GM12878 (cell line): ENCODE data around the gene SLC37A1. TPM values are rescaled to one million over a fixed set of nuclear protein-coding genes. Genes with fewer than 3 reads are reported as not detected.

Experiments used
- BCL11A ChIP-seq: IDR thresholded peaks from 2 replicates; pipeline ENCODE4 v1.6.1; 2011; ENCODE audit warnings: low read depth, low read length
- BHLHE40 ChIP-seq, 2 experiments: fragments of 450-650 bp in 1 of 2; IDR thresholded peaks; 2 replicates each; pipeline ENCODE4 v1.6.1; 2011 to 2017; ENCODE audit warnings: low read depth in 2 of 2, borderline replicate concordance in 1 of 2, improper control_type of control experiment in 1 of 2, low read length in 1 of 2, mild to moderate bottlenecking in 1 of 2
- GABPA ChIP-seq: IDR thresholded peaks from 2 replicates; pipeline ENCODE4 v1.6.1; 2014; ENCODE audit warnings: antibody characterized with exemption, low read depth, mild to moderate bottlenecking, inconsistent platforms
- KAT2A ChIP-seq: conservative IDR thresholded peaks from 2 replicates; pipeline ENCODE4 v1.6.1; 2011; ENCODE audit warnings: low read depth, low read length; ENCODE audit not compliant: control insufficient read depth
- LARP7 ChIP-seq: fragments of 450-650 bp; IDR thresholded peaks from 2 replicates; pipeline ENCODE4 v1.6.1; 2017; ENCODE audit warnings: mild to moderate bottlenecking
- NFYA ChIP-seq: IDR thresholded peaks from 2 replicates; pipeline ENCODE4 v1.6.1; 2011; ENCODE audit warnings: low read depth, mild to moderate bottlenecking, low read length, improper control_type of control experiment, borderline replicate concordance
- NR2C1 ChIP-seq: fragments of 450-650 bp; IDR thresholded peaks from 2 replicates; pipeline ENCODE4 v1.6.1; 2017; ENCODE audit warnings: antibody characterized with exemption, mild to moderate bottlenecking, moderate library complexity
- PML ChIP-seq: IDR thresholded peaks from 2 replicates; pipeline ENCODE4 v1.6.1; 2012; ENCODE audit warnings: low read length, inconsistent platforms
- RCOR1 ChIP-seq: conservative IDR thresholded peaks from 2 replicates; pipeline ENCODE4 v1.6.1; 2012; ENCODE audit warnings: low read depth, low read length, improper control_type of control experiment
- SMAD1 ChIP-seq: fragments of 450-650 bp; IDR thresholded peaks from 2 replicates; pipeline ENCODE4 v1.6.1; 2018; ENCODE audit warnings: mild to moderate bottlenecking, low read depth; ENCODE audit not compliant: partially characterized antibody
- SRF ChIP-seq, 2 experiments: IDR thresholded peaks; 2 replicates each; pipeline ENCODE4 v1.6.1; 2011; ENCODE audit warnings: low read depth in 2 of 2, low read length in 2 of 2, mild to moderate bottlenecking in 1 of 2, moderate library complexity in 1 of 2
- STAT1 ChIP-seq: fragments of 450-650 bp; conservative IDR thresholded peaks from 2 replicates; pipeline ENCODE4 v1.6.1; 2014; ENCODE audit warnings: antibody characterized with exemption, mild to moderate bottlenecking
- TCF3 ChIP-seq: IDR thresholded peaks from 2 replicates; pipeline ENCODE4 v1.6.1; 2012; ENCODE audit warnings: low read depth, mild to moderate bottlenecking, low read length, borderline replicate concordance; ENCODE audit not compliant: insufficient read depth
- polyA plus RNA-seq, 11 experiments: library from polyadenylated mRNA; depleted of rRNA in 4 of 11; unstranded in 6 of 11; stranded (reverse) in 5 of 11; fragments of >200 nt; fragmentation: Nextera tagmentation in 4 of 11; fragmentation: Illumina TruSeq in 1 of 11; extraction: Ambion mirVana in 4 of 11; extraction: Trizol in 1 of 11; gene quantifications; 1 replicate in 1 of 11; 2 replicates in 10 of 11; pipeline versions ENCODE4 v1.2.1 to v1.2.3, GENCODE V29; 2011 to 2016; ENCODE audit warnings: inconsistent platforms in 2 of 11, missing spikeins in 2 of 11, low read depth in 1 of 11
- total RNA-seq, 4 experiments: library from RNA; depleted of rRNA in 3 of 4; stranded (reverse); fragments of >200 nt in 3 of 4; fragmentation: Illumina TruSeq in 1 of 4; extraction: Trizol in 1 of 4; gene quantifications; 2 replicates each; pipeline versions ENCODE4 v1.2.1 to v1.2.3, GENCODE V29; 2013 to 2021
- TF ChIP-seq, protein P1 (sequence below): IDR thresholded peaks from 2 replicates; pipeline ENCODE4 v1.6.1; 2012; ENCODE audit warnings: mild to moderate bottlenecking, low read depth, low read length
- TF ChIP-seq, protein P2 (sequence below): fragments of 450-650 bp; IDR thresholded peaks from 2 replicates; pipeline ENCODE4 v1.6.1; 2017; ENCODE audit warnings: mild to moderate bottlenecking, moderate library complexity
- TF ChIP-seq, protein P3 (sequence below): fragments of 450-650 bp; IDR thresholded peaks from 2 replicates; pipeline ENCODE4 v1.6.1; 2017; ENCODE audit warnings: mild to moderate bottlenecking, low read depth, inconsistent platforms; ENCODE audit not compliant: poor library complexity, severe bottlenecking
- TF ChIP-seq, protein P4 (sequence below): fragments of 450-650 bp; IDR thresholded peaks from 2 replicates; pipeline ENCODE4 v1.6.1; 2018; ENCODE audit warnings: borderline replicate concordance, mild to moderate bottlenecking; ENCODE audit not compliant: partially characterized antibody

The SLC37A1 gene
- total and polyA plus RNA-seq, 10 of the 15 experiments (the other 5 are each of a cell fraction or from before 2014, with no cell fraction given) = 1.1 to 35.5 (median 24.4) TPM

DNA sequence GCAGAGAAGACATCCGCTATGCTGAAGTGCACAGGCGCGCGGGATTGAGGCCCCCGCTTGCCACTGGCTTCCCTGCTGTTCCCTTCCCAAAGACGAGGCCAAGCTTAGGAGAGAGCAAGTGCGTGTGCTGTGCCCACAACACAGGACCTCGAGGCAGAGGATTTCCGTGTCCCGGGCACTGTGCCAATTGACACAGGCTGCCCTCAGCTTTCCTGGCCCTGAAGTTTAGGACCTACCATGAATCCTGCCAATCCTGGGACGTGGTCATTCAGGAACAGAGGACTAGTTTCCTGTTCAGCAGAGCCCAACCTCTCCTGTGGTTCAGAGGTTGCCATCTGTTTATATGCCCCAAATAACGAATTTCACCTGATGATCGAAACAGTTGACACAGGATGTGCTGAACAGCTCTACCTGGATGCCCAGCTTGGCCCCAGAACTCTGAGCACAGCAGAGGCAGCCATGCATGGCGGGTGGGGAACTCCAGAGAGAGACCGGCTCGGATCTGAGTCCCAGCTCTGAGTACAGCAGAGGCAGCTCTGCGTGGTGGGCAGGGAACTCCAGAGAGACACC, 22.0 kb downstream of the SLC37A1 start (continued):
- no peak for TF ChIP-seq NFYA
- TF ChIP-seq LARP7 = peak; percentile 42; the same call in 1 of the 2 replicates
- TF ChIP-seq TCF3 = no peak
- TF ChIP-seq, protein P1, sequence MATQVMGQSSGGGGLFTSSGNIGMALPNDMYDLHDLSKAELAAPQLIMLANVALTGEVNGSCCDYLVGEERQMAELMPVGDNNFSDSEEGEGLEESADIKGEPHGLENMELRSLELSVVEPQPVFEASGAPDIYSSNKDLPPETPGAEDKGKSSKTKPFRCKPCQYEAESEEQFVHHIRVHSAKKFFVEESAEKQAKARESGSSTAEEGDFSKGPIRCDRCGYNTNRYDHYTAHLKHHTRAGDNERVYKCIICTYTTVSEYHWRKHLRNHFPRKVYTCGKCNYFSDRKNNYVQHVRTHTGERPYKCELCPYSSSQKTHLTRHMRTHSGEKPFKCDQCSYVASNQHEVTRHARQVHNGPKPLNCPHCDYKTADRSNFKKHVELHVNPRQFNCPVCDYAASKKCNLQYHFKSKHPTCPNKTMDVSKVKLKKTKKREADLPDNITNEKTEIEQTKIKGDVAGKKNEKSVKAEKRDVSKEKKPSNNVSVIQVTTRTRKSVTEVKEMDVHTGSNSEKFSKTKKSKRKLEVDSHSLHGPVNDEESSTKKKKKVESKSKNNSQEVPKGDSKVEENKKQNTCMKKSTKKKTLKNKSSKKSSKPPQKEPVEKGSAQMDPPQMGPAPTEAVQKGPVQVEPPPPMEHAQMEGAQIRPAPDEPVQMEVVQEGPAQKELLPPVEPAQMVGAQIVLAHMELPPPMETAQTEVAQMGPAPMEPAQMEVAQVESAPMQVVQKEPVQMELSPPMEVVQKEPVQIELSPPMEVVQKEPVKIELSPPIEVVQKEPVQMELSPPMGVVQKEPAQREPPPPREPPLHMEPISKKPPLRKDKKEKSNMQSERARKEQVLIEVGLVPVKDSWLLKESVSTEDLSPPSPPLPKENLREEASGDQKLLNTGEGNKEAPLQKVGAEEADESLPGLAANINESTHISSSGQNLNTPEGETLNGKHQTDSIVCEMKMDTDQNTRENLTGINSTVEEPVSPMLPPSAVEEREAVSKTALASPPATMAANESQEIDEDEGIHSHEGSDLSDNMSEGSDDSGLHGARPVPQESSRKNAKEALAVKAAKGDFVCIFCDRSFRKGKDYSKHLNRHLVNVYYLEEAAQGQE = no peak
- no peak for TF ChIP-seq SMAD1
- TF ChIP-seq STAT1 = no peak
- TF ChIP-seq KAT2A = no peak
- TF ChIP-seq BCL11A = no peak
- TF ChIP-seq, protein P2, sequence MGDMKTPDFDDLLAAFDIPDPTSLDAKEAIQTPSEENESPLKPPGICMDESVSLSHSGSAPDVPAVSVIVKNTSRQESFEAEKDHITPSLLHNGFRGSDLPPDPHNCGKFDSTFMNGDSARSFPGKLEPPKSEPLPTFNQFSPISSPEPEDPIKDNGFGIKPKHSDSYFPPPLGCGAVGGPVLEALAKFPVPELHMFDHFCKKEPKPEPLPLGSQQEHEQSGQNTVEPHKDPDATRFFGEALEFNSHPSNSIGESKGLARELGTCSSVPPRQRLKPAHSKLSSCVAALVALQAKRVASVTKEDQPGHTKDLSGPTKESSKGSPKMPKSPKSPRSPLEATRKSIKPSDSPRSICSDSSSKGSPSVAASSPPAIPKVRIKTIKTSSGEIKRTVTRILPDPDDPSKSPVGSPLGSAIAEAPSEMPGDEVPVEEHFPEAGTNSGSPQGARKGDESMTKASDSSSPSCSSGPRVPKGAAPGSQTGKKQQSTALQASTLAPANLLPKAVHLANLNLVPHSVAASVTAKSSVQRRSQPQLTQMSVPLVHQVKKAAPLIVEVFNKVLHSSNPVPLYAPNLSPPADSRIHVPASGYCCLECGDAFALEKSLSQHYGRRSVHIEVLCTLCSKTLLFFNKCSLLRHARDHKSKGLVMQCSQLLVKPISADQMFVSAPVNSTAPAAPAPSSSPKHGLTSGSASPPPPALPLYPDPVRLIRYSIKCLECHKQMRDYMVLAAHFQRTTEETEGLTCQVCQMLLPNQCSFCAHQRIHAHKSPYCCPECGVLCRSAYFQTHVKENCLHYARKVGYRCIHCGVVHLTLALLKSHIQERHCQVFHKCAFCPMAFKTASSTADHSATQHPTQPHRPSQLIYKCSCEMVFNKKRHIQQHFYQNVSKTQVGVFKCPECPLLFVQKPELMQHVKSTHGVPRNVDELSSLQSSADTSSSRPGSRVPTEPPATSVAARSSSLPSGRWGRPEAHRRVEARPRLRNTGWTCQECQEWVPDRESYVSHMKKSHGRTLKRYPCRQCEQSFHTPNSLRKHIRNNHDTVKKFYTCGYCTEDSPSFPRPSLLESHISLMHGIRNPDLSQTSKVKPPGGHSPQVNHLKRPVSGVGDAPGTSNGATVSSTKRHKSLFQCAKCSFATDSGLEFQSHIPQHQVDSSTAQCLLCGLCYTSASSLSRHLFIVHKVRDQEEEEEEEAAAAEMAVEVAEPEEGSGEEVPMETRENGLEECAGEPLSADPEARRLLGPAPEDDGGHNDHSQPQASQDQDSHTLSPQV = no peak
- TF ChIP-seq NR2C1 = no peak
- peak; percentile 33 to 46; a peak in 2 of 4 replicates for TF ChIP-seq BHLHE40 (IDR thresholded peaks at IDR 0.05; ENCODE audit: borderline replicate concordance in 1 of 2, low read depth in 2 of 2, low read length in 1 of 2)
- TF ChIP-seq SRF (IDR thresholded peaks at IDR 0.05; ENCODE audit: low read depth in 2 of 2, low read length in 2 of 2) = no peak
- no peak for TF ChIP-seq GABPA
- no peak for TF ChIP-seq PML
- TF ChIP-seq, protein P3, sequence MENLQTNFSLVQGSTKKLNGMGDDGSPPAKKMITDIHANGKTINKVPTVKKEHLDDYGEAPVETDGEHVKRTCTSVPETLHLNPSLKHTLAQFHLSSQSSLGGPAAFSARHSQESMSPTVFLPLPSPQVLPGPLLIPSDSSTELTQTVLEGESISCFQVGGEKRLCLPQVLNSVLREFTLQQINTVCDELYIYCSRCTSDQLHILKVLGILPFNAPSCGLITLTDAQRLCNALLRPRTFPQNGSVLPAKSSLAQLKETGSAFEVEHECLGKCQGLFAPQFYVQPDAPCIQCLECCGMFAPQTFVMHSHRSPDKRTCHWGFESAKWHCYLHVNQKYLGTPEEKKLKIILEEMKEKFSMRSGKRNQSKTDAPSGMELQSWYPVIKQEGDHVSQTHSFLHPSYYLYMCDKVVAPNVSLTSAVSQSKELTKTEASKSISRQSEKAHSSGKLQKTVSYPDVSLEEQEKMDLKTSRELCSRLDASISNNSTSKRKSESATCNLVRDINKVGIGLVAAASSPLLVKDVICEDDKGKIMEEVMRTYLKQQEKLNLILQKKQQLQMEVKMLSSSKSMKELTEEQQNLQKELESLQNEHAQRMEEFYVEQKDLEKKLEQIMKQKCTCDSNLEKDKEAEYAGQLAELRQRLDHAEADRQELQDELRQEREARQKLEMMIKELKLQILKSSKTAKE = no peak
- TF ChIP-seq, protein P4, sequence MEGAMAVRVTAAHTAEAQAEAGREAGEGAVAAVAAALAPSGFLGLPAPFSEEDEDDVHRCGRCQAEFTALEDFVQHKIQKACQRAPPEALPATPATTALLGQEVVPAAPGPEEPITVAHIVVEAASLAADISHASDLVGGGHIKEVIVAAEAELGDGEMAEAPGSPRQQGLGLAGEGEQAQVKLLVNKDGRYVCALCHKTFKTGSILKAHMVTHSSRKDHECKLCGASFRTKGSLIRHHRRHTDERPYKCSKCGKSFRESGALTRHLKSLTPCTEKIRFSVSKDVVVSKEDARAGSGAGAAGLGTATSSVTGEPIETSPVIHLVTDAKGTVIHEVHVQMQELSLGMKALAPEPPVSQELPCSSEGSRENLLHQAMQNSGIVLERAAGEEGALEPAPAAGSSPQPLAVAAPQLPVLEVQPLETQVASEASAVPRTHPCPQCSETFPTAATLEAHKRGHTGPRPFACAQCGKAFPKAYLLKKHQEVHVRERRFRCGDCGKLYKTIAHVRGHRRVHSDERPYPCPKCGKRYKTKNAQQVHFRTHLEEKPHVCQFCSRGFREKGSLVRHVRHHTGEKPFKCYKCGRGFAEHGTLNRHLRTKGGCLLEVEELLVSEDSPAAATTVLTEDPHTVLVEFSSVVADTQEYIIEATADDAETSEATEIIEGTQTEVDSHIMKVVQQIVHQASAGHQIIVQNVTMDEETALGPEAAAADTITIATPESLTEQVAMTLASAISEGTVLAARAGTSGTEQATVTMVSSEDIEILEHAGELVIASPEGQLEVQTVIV = no peak
- 0 out of 2 replicates have a peak, but pooled peaks have one; percentile 68 for TF ChIP-seq RCOR1
